ENCODE results near the gene RAB38.

RAB38 gene

DNA sequence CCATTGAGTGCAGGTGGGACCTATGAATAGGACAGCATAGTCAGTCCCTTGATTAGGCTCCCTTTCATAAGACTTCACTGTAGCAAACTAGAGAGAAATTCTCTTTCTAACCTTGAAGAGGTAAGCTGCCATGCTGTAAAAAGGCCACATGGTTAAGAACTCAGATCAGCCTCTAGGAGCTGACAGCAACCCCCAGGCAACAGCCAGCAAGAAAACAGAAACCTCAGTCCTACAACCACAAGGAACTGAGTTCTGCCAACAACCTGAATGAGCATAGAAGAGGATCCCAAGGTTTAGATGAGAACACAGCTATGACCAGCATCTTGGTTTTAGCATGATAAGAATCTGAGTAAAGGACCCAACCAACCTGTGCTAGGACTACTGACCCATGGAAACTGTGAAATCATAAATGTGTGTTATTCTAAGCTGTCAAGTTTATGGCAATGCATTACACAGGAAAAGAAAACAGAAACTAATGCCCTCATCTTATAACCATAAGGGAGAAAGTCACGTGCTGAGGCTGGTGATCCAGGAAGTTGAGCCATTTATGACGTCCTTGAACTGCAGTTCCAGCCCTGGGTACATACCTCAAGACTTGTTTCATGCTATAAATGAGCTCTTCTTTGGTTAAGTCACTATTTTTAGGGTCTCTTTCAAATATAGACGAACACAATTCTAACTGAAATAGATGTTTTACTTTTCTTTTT, 43.3 kb downstream of the RAB38 start:
- Histone ChIP-seq H3K27ac (replicated peaks) (no peak overlapping the region), H3K4me3 (replicated peaks; ENCODE audit: insufficient read depth, low read length) (no peak overlapping the region), H3K27me3 (ENCODE audit: insufficient read depth, poor library complexity, severe bottlenecking) (no peaks in the 10 kb centered on the region)
- DNase-seq (ENCODE audit: low read depth in 1 of 2, low spot score in 1 of 2): no peak
- no peak for TF ChIP-seq SPI1 (IDR thresholded peaks at IDR 0.05; ENCODE audit: borderline replicate concordance, low read depth)
- TF ChIP-seq, protein P1, sequence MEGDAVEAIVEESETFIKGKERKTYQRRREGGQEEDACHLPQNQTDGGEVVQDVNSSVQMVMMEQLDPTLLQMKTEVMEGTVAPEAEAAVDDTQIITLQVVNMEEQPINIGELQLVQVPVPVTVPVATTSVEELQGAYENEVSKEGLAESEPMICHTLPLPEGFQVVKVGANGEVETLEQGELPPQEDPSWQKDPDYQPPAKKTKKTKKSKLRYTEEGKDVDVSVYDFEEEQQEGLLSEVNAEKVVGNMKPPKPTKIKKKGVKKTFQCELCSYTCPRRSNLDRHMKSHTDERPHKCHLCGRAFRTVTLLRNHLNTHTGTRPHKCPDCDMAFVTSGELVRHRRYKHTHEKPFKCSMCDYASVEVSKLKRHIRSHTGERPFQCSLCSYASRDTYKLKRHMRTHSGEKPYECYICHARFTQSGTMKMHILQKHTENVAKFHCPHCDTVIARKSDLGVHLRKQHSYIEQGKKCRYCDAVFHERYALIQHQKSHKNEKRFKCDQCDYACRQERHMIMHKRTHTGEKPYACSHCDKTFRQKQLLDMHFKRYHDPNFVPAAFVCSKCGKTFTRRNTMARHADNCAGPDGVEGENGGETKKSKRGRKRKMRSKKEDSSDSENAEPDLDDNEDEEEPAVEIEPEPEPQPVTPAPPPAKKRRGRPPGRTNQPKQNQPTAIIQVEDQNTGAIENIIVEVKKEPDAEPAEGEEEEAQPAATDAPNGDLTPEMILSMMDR (IDR thresholded peaks at IDR 0.05; ENCODE audit: insufficient read depth, low read length): no peak
- TF ChIP-seq, protein P2, sequence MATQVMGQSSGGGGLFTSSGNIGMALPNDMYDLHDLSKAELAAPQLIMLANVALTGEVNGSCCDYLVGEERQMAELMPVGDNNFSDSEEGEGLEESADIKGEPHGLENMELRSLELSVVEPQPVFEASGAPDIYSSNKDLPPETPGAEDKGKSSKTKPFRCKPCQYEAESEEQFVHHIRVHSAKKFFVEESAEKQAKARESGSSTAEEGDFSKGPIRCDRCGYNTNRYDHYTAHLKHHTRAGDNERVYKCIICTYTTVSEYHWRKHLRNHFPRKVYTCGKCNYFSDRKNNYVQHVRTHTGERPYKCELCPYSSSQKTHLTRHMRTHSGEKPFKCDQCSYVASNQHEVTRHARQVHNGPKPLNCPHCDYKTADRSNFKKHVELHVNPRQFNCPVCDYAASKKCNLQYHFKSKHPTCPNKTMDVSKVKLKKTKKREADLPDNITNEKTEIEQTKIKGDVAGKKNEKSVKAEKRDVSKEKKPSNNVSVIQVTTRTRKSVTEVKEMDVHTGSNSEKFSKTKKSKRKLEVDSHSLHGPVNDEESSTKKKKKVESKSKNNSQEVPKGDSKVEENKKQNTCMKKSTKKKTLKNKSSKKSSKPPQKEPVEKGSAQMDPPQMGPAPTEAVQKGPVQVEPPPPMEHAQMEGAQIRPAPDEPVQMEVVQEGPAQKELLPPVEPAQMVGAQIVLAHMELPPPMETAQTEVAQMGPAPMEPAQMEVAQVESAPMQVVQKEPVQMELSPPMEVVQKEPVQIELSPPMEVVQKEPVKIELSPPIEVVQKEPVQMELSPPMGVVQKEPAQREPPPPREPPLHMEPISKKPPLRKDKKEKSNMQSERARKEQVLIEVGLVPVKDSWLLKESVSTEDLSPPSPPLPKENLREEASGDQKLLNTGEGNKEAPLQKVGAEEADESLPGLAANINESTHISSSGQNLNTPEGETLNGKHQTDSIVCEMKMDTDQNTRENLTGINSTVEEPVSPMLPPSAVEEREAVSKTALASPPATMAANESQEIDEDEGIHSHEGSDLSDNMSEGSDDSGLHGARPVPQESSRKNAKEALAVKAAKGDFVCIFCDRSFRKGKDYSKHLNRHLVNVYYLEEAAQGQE (IDR thresholded peaks at IDR 0.05; ENCODE audit: insufficient replicate concordance, low read depth): no peak
- TF ChIP-seq GABPA (IDR thresholded peaks at IDR 0.05; ENCODE audit: low read depth): no peak
- TF ChIP-seq POLR2AphosphoS5 (IDR thresholded peaks at IDR 0.05; ENCODE audit: low read depth): no peak

DNA sequence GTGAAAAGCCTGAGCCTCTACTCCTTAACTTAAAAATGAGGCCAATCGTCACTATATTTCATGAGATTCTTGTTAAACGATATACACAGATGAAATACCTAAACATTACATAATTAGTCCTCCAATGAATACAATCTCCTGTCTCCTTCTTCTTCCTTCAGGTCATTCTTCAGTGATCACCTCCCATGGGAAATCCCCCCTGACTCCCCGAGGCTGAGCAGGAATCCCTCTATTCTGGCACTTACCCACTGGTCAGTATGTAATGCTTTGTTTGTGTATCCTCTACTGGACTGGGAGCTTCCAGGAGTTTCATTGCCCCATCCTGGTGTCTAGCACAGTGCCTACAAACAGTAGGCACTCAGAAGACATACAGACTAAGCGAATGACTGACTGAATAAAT, 52.3 kb downstream of the RAB38 start:
- H3K27ac ChIP-seq (replicated peaks): no peak overlapping the region
- no peak overlapping the region for H3K4me3 ChIP-seq (replicated peaks; ENCODE audit: insufficient read depth, low read length)
- DNase-seq (ENCODE audit: low read depth in 1 of 2, low spot score in 1 of 2): no peak
- no peaks in the 10 kb centered on the region for H3K27me3 ChIP-seq (ENCODE audit: insufficient read depth, poor library complexity, severe bottlenecking)
- TF ChIP-seq SPI1 (IDR thresholded peaks at IDR 0.05; ENCODE audit: borderline replicate concordance, low read depth) (no peak), POLR2AphosphoS5 (IDR thresholded peaks at IDR 0.05; ENCODE audit: low read depth) (no peak), GABPA (IDR thresholded peaks at IDR 0.05; ENCODE audit: low read depth) (no peak)
- TF ChIP-seq, protein P1 (IDR thresholded peaks at IDR 0.05; ENCODE audit: insufficient read depth, low read length): no peak
- TF ChIP-seq, protein P2 (IDR thresholded peaks at IDR 0.05; ENCODE audit: insufficient replicate concordance, low read depth): no peak

DNA sequence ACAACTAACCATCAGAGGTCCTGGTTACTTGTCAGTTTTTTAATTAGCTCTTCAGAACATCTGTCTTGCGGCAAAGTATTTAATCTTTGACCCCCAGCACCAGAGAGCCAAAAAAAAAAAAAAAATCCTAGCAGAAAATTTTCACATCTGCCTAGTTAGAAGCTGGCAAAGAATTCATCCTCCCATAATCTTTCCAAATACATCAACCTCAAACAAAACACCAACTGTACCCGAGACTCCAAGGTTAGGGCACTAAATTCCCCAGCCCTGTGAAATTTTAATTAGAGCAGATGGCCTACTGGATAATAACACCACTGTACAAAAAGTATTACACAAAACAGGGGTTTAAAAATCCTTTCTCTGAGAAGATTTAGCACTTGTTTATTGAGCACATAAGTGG, 55.7 kb downstream of the RAB38 start:
- DNase-seq (ENCODE audit: low read depth in 1 of 2, low spot score in 1 of 2): no peak
- Histone ChIP-seq H3K27ac (replicated peaks) (no peak overlapping the region), H3K4me3 (replicated peaks; ENCODE audit: insufficient read depth, low read length) (no peak overlapping the region), H3K27me3 (ENCODE audit: insufficient read depth, poor library complexity, severe bottlenecking) (no peaks in the 10 kb centered on the region)
- no peak for TF ChIP-seq SPI1 (IDR thresholded peaks at IDR 0.05; ENCODE audit: borderline replicate concordance, low read depth)
- TF ChIP-seq, protein P1 (IDR thresholded peaks at IDR 0.05; ENCODE audit: insufficient read depth, low read length): no peak
- TF ChIP-seq POLR2AphosphoS5 (IDR thresholded peaks at IDR 0.05; ENCODE audit: low read depth): no peak
- TF ChIP-seq GABPA (IDR thresholded peaks at IDR 0.05; ENCODE audit: low read depth): no peak
- TF ChIP-seq, protein P2 (IDR thresholded peaks at IDR 0.05; ENCODE audit: insufficient replicate concordance, low read depth): no peak
